ENCODE measurements around the gene PTPN21. TPM values are rescaled to one million over a fixed set of nuclear protein-coding genes. Genes with fewer than 3 reads are reported as not detected.

The PTPN21 gene
- total RNA-seq, 4 donors from 2014 or later = 15.7 to 20.8 (median 17.6) TPM

- Histone ChIP-seq H3K27me3 (no peaks in the 10 kb centered on the region), H3K9me3 (no peaks in the 10 kb centered on the region), H3K27ac (no peak overlapping the region), H3K4me3 (no peak overlapping the region), H3K4me1 (no peaks in the 10 kb centered on the region), H3K36me3 (peaks cover 0 to 20% (median 0%) of the 10 kb centered on the region in 3 donors)
- no peak for TF ChIP-seq POLR2A (IDR thresholded peaks at IDR 0.05)
- no peak for TF ChIP-seq CTCF (IDR thresholded peaks at IDR 0.05)
- DNase-seq = no peak
These were observed 66.7 kb downstream of the PTPN21 start for GRCh38 chr14:88488081-88488480.

DNA sequence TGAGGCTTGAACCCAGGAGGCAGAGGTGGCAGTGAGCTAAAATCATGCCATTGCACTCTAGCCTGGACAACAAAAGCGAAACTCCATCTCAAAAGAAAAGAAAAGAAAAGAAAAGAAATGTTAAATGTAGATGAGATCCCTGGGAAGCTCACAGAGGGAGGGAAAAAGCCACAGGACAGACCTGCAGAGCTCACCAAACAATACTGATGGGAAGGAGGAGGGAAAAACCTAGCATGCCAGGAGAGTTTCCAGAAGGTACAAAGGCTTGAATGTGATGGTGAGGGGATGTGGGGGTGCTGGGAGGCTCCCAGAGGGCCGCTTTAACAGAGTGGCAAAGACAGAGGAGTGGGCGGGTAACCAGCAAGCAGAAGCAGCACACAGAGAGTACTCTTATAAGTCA, 72.3 kb downstream of the PTPN21 start:
- no peaks in the 10 kb centered on the region for H3K9me3 ChIP-seq
- H3K27me3 ChIP-seq = no peaks in the 10 kb centered on the region
- peaks cover 0 to 43% (median 0%) of the 10 kb centered on the region in 3 donors for H3K36me3 ChIP-seq
- H3K4me3 ChIP-seq = no peak overlapping the region
- TF ChIP-seq POLR2A (IDR thresholded peaks at IDR 0.05) (no peak), CTCF (IDR thresholded peaks at IDR 0.05) (no peak)
- no peak overlapping the region for H3K27ac ChIP-seq
- no peaks in the 10 kb centered on the region for H3K4me1 ChIP-seq
- no peak for DNase-seq

DNA sequence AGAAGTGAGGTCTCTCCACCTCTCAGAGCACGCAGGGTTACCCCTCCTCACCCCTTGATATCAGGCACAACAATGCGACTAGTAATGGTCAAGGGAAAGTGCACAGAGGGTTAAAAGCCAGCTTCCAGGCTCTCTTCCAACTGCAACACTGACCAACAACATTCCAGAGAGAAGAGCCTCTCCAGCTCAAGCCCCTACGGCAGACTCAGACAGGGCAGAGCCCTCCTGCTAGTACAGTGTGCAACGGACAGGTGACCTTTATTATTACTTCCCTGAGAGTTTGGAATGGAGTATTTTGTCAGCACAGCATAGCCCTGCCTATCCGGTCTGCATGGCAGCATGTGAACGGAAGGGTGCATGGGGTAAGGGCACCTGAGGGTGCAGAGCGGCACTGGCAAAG, 73.0 kb downstream of the PTPN21 start:
- no peak for TF ChIP-seq POLR2A (IDR thresholded peaks at IDR 0.05)
- no peak for TF ChIP-seq CTCF (IDR thresholded peaks at IDR 0.05)
- no peaks in the 10 kb centered on the region for H3K27me3 ChIP-seq
- no peaks in the 10 kb centered on the region for H3K9me3 ChIP-seq
- no peaks in the 10 kb centered on the region for H3K4me1 ChIP-seq
- peaks cover 0 to 46% (median 0%) of the 10 kb centered on the region in 3 donors for H3K36me3 ChIP-seq
- H3K27ac ChIP-seq = no peak overlapping the region
- no peak overlapping the region for H3K4me3 ChIP-seq
- no peak for DNase-seq

DNA sequence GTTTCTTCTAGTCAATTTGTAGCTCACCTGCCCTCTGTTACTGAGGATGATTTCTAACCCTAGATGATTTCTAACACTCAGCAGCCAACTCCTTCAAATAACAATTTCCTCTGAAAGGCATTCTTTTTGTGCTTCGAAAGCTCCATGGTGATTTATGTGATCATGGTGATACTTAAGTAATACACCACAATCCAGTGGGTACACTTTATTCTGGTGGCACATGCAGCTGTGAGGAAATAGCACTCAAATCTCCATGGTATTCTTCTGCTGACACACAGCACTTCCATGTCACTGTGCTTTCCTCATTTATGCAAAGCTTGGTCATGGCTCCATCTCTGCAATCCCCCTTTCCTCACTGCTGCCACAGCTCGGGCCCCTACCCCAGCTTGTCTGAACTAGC, 73.7 kb downstream of the PTPN21 start:
- Histone ChIP-seq H3K9me3 (no peaks in the 10 kb centered on the region), H3K36me3 (peaks cover 0 to 45% (median 0%) of the 10 kb centered on the region in 3 donors), H3K27ac (no peak overlapping the region), H3K4me3 (no peak overlapping the region), H3K4me1 (no peaks in the 10 kb centered on the region), H3K27me3 (no peaks in the 10 kb centered on the region)
- DNase-seq = no peak
- TF ChIP-seq POLR2A (IDR thresholded peaks at IDR 0.05) (no peak), CTCF (IDR thresholded peaks at IDR 0.05) (no peak)

- TF ChIP-seq CTCF (IDR thresholded peaks at IDR 0.05) (no peak), POLR2A (IDR thresholded peaks at IDR 0.05) (no peak)
- Histone ChIP-seq H3K27me3 (no peaks in the 10 kb centered on the region), H3K36me3 (peaks cover 0 to 39% (median 0%) of the 10 kb centered on the region in 3 donors), H3K27ac (no peak overlapping the region), H3K4me1 (no peaks in the 10 kb centered on the region), H3K9me3 (no peaks in the 10 kb centered on the region), H3K4me3 (no peak overlapping the region)
- no peak for DNase-seq
These were observed 75.2 kb downstream of the PTPN21 start for GRCh38 chr14:88479574-88479987.

DNA sequence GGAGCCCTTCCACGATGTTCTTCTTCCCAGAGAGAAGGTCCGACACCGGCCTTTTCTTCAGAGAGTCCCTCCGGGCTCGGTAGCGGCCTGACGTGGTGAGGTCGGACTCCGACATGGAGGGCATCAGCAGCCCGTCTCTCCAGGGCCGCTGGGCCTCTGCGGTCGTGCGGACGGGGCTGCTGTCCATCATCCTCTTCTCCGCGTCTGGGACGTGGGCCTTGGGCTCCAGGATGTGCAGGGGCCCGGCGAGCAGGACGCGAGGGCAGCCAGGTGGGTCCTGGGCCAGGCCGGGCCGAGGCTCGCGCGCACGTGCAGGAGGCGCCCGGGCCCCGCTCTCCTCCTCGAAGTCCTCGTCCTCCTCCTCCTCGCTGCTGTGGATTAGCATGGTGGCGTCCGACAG, 75.9 kb downstream of the PTPN21 start:
- H3K27ac ChIP-seq = no peak overlapping the region
- DNase-seq = no peak
- peaks cover 0 to 4% (median 0%) of the 10 kb centered on the region in 4 donors for H3K4me1 ChIP-seq
- no peaks in the 10 kb centered on the region for H3K27me3 ChIP-seq
- TF ChIP-seq CTCF (IDR thresholded peaks at IDR 0.05) = no peak
- TF ChIP-seq POLR2A (IDR thresholded peaks at IDR 0.05) = no peak
- H3K4me3 ChIP-seq = no peak overlapping the region
- peaks cover 0 to 34% (median 0%) of the 10 kb centered on the region in 3 donors for H3K36me3 ChIP-seq
- no peaks in the 10 kb centered on the region for H3K9me3 ChIP-seq

Measured in Peyer's patch (tissue), 4 donors.